COLO829 (cell line): ENCODE measurements around the gene CRYGC.

Source experiments
- DNase-seq: peaks from one replicate; pipeline ENCODE4 v3.0.0; 2012; ENCODE audit warnings: low spot score

Gene CRYGC

GRCh38 chr2:208093128-208093527 is 36.5 kb downstream of the CRYGC start:
- no peak for DNase-seq

GRCh38 chr2:208092093-208092832 is 37.4 kb downstream of the CRYGC start:
- no peak for DNase-seq

GRCh38 chr2:208090420-208090819 is 39.2 kb downstream of the CRYGC start:
- no peak for DNase-seq

- no peak for DNase-seq
Observed at GRCh38 chr2:208086029-208086428, 43.6 kb downstream of the CRYGC start.

- no peak for DNase-seq
Observed at GRCh38 chr2:208083807-208084206, 45.8 kb downstream of the CRYGC start.
